GM12891 (cell line): Measurements from ENCODE around the gene HTR7. TPM values are rescaled to one million over a fixed set of nuclear protein-coding genes. Genes with fewer than 3 reads are reported as not detected.
A peak's percentile ranks its signal among the peaks of the same experiment; 100 is the strongest.
"Not testable (repeated sequence)": the region's sequence is repeated elsewhere in the genome, so short reads cannot be mapped to it uniquely, and the experiment has no call there.

Source experiments
- DNase-seq: peaks from one replicate; pipeline ENCODE4 v3.0.0; 2011; ENCODE audit warnings: low spot score; ENCODE audit not compliant: insufficient read length
- FAIRE-seq: peaks from 2 replicates; lab custom pipeline; 2011; peaks lifted over from hg19 to GRCh38; lab: Jason Lieb, UNC
- PAX5 ChIP-seq: IDR thresholded peaks from 2 replicates; pipeline ENCODE4 v1.6.1; 2011; ENCODE audit warnings: low read length, moderate library complexity, mild to moderate bottlenecking; ENCODE audit not compliant: insufficient read depth, severe bottlenecking
- POLR2A ChIP-seq: IDR thresholded peaks from 2 replicates; pipeline ENCODE4 v1.6.1; 2011; ENCODE audit warnings: low read depth, low read length, control low read depth
- POLR2AphosphoS5 ChIP-seq: IDR thresholded peaks from 2 replicates; pipeline ENCODE4 v1.6.1; 2011; ENCODE audit warnings: low read depth, low read length, control low read depth
- POU2F2 ChIP-seq: IDR thresholded peaks from 2 replicates; pipeline ENCODE4 v1.6.1; 2011; ENCODE audit warnings: low read depth, mild to moderate bottlenecking, control low read depth, low read length, moderate library complexity
- SPI1 ChIP-seq: IDR thresholded peaks from 2 replicates; pipeline ENCODE4 v1.6.1; 2011; ENCODE audit warnings: low read depth, low read length, control low read depth
- TAF1 ChIP-seq: IDR thresholded peaks from 2 replicates; pipeline ENCODE4 v1.6.1; 2011; ENCODE audit warnings: low read depth, low read length, control low read depth
- polyA plus RNA-seq: library from polyadenylated mRNA; unstranded; fragments of >200 nt; gene quantifications from one replicate; pipeline ENCODE4 v1.2.1, GENCODE V29; 2012; ENCODE audit warnings: low read depth, missing spikeins, inconsistent platforms; ENCODE audit not compliant: missing spikeins

Gene HTR7
- not detected for polyA plus RNA-seq

DNA sequence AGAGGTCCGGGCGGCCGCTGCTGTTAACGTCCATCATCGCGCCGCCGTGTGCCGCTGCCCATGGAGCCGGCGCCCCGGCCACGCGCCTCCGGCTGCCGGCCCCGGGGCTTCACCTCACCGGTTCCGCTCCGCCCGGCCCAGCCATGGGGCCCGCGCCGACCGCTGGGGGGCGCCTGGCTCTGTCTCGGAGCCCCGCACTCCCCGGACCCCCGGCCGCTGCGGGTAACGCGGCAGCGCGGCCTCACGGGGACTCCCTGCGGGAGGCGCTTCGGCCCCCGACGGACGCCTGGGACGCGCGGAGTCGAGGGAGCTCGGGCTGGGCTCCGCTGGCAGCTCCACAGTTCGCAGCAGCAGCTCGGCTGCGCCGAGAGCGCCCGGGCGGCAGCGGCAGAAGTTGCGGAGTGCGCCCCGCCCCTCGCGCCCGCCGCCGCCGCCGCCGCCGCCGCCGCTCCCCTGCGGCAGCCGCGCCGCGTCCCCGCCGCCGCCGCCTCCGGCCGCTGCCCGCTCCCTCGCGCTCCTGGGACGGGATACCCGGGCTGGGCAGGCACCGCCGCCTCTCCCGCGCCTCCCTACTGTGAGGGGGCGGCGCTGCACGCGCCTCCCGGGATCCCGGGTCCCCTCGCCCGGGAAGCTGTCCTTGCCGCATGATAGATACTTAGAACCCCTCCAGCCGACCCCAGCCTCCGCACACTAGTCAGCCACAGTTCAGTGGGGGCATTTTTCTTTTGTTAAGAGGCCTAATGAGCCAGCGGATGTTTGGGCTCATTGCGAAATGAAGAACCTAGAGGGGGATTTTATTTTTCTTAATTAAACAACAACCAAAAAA, at the start of gene HTR7:
HTR7 (minus strand) TSS at position 405 of the 826 bp plus-strand sequence; CDS start at position 37, 368 bp downstream.
- FAIRE-seq (no peak), DNase-seq (peak; percentile 56)
- TF ChIP-seq TAF1, result no peak
- TF ChIP-seq POU2F2, result no peak
- TF ChIP-seq PAX5, result peak; percentile 75

DNA sequence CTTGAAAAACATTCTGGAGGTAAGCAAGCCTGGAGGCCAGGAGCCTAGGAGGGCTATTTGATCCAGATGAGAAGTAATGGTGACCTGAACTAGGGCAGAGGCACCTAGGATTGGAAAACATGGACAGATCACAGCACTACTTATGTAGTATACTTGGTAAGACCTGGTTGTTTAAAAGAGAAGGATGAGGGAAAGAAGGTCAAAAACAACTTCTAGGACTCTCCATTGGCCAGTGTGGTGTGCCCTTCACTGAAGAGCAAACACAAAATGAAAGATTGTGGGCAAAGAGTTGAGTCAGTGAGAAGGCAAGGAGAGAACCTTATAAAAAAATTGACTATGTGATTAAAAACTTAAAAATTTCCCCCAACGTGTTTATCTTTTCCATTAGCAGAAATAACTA, 48.8 kb upstream of the HTR7 start:
- FAIRE-seq (no peak), DNase-seq (no peak)
- TF ChIP-seq POU2F2, result no peak
- TF ChIP-seq POLR2AphosphoS5, result no peak
- no peak for TF ChIP-seq TAF1
- TF ChIP-seq POLR2A, result no peak
- TF ChIP-seq PAX5, result no peak
- no peak for TF ChIP-seq SPI1

DNA sequence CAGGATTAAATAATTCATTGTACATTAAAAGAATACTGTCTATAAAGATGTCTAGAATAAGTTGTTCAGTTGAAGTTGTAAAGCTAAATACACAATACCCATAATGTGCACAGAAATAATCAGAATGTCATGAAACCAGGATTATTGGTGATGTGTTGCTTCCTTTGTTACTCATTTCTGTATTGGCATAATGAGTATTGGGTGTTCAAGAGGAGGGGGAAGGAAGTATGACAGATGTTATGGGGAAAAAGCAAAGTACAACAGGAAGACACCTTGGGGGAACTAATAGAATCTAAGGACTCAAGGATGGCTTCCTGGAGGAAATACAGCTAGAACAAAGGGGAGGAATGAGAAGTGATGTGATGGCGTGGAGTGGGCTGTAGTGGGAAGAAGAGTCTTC, 48.1 kb upstream of the HTR7 start:
- no peak for TF ChIP-seq TAF1
- no peak for TF ChIP-seq SPI1
- no peak for TF ChIP-seq POU2F2
- no peak for TF ChIP-seq POLR2A
- no peak for TF ChIP-seq POLR2AphosphoS5
- no peak for TF ChIP-seq PAX5
- FAIRE-seq, result peak; percentile 40
- DNase-seq, result no peak

DNA sequence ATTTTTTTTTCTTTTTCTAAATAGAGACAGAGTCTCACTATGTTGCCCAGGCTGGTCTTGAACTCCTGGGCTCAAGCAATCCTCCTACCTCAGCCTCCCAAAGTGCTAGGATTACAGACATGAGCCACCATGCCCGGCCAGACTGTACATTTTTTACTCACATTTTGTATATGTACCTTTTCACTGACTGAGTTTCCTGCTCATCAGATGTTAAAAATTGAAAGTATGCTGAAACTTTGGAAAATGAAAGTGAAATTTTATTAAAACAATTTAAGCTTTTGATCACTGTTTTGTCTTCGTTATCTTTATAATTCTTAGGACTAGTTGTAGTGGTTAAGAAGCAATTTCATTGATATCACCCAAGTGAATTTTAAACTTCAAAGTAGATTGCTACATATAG, 39.1 kb upstream of the HTR7 start:
- DNase-seq, FAIRE-seq: not testable (repeated sequence)

DNA sequence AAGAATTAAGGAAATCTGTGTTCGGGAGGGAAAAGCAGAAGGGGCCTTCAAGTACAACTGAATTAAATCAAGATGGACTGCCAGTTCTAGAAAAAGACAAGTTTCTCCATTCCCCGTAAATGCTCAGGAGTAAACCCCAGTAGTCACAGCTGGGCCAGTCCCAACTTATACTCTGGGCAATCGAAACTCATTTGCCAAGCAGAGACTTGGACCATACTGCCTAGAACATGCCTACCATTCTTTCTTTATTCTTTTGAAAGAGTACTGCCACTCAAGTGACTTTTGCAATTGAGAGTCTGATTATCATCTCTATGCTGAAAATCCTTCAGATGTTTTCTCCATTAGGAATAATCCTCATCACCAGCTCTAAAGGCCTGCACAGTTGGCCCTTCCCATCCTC, 35.4 kb upstream of the HTR7 start:
- DNase-seq (no peak), FAIRE-seq (no peak)
- no peak for TF ChIP-seq POU2F2
- no peak for TF ChIP-seq TAF1
- no peak for TF ChIP-seq PAX5
- TF ChIP-seq POLR2AphosphoS5, result no peak
- no peak for TF ChIP-seq SPI1
- TF ChIP-seq POLR2A, result no peak

DNA sequence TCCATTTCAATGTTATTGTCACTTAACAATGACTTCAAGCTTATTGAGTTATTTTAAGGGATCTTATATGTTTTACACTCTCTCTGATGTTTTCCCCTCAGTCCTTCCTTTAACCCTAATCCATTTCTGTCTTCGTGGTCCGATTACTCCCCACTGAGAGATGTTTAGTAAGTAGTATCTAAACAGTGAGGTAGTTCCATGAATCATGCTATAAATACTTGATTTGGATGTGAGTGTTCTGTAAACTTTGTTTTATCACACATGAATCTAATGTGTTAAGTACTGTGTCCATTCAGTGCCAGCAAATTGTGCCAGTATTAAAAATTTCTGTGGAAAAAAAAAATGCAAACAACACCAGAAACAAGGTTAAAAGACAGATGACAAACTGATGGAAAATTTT, 32.5 kb upstream of the HTR7 start:
- TF ChIP-seq POLR2AphosphoS5 (no peak), POU2F2 (no peak), PAX5 (no peak), TAF1 (no peak), POLR2A (no peak), SPI1 (no peak)
- FAIRE-seq (no peak), DNase-seq (no peak)

DNA sequence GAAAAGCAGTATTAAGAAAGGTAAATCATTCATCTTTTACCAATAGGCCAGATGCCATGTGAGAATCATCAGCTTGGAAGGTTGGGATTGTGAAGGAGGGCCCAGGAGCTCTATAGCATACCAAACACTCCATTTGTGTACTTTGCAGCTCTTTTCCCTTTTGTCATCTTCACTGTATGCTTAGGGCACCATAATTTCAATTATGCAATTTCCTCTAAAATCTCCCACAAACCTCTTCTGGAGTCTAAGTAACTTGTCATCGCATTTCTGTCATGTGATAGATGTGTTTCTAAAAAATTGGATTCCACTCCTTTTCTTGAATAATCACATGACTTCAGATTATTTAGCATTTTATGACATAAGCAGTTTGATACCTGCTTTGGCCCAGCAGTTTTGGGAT, 31.8 kb upstream of the HTR7 start:
- DNase-seq (no peak), FAIRE-seq (no peak)
- no peak for TF ChIP-seq POLR2AphosphoS5
- no peak for TF ChIP-seq SPI1
- no peak for TF ChIP-seq POLR2A
- no peak for TF ChIP-seq TAF1
- TF ChIP-seq PAX5, result no peak
- TF ChIP-seq POU2F2, result no peak

DNA sequence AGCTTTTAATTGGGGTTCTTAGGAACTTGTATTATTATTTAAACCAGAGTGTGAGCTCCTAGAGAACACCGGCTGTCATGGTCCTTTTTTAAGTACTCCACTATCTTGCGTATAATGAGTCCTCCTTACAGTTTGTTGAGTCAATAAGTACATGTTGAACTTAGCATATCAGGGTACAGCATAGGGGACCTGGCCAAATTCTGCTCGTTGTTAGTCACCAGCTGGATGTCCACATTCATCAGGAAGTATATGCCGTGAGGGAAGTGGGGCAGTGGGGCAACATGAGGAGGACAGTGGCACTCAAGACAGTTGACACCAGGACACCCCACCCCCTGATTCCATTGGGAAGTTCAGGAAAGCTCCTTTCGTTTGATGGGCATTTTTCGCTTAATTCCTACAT, 30.5 kb upstream of the HTR7 start:
- FAIRE-seq (no peak), DNase-seq (no peak)
- TF ChIP-seq TAF1 (no peak), POLR2AphosphoS5 (no peak), POU2F2 (no peak), PAX5 (no peak), POLR2A (no peak), SPI1 (no peak)

DNA sequence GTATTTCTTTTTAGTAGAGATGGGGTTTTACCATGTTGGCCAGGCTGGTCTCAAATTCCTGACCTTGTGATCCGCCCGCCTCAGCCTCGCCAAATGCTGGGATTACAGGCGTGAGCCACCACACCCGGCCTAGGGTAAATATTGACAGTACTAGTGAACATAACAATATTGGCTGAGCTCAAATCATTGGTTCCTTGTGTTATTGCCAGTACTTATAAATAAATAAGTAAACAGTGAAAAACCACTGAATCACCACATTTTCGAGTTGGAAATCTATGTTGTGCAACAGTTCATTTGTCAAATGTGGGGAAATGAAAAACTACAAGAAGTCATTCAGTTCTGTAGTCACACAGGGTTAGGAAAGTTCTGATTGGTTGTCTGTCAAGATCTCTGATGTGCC, 29.7 kb upstream of the HTR7 start:
- FAIRE-seq (no peak), DNase-seq (no peak)
- no peak for TF ChIP-seq POLR2A
- no peak for TF ChIP-seq SPI1
- TF ChIP-seq POLR2AphosphoS5, result no peak
- no peak for TF ChIP-seq TAF1
- no peak for TF ChIP-seq PAX5
- no peak for TF ChIP-seq POU2F2

DNA sequence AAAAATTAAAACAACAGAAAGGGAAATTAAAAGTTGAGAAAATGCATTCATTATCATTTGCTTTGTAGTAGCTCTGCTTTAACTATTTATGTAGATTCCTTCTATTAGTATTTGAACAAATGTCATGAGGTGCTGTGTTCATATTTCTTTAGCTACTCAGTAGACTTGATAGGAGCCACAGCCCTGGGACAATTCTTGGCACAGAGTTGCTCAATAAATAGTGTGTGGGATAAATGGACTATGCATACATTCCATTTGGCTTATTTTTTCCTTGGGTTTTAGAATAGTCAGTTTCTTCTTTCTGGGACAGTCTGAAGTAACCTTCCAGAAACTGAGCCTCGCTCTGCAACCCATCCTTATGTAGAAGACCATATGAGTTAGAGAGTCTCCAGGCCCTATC, 27.3 kb upstream of the HTR7 start:
- FAIRE-seq (no peak), DNase-seq (no peak)
- TF ChIP-seq POLR2A (no peak), SPI1 (no peak), TAF1 (no peak), POLR2AphosphoS5 (no peak), POU2F2 (no peak), PAX5 (no peak)

DNA sequence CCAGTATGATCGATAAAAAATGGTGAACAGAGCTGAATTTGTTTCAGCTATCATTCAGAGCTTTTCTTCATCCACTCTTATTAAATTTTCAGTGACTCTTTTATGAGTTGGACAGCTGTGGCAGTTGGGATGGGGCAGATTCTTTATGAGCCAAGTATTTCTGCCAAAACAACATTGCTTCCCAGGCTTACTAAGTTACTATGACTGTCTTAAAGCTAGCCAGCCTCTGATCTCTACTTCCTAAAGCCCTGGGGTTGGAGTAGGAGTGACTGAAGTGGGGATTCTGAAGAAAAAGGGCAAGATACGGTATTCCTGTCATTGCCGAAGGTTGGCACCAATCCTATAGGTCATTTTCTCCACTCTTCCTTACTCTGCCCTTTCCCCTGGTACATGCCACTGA, 26.6 kb upstream of the HTR7 start:
- DNase-seq, result no peak
- FAIRE-seq, result no peak
- TF ChIP-seq PAX5 (no peak), TAF1 (no peak), POLR2A (no peak), POLR2AphosphoS5 (no peak), SPI1 (no peak), POU2F2 (no peak)

DNA sequence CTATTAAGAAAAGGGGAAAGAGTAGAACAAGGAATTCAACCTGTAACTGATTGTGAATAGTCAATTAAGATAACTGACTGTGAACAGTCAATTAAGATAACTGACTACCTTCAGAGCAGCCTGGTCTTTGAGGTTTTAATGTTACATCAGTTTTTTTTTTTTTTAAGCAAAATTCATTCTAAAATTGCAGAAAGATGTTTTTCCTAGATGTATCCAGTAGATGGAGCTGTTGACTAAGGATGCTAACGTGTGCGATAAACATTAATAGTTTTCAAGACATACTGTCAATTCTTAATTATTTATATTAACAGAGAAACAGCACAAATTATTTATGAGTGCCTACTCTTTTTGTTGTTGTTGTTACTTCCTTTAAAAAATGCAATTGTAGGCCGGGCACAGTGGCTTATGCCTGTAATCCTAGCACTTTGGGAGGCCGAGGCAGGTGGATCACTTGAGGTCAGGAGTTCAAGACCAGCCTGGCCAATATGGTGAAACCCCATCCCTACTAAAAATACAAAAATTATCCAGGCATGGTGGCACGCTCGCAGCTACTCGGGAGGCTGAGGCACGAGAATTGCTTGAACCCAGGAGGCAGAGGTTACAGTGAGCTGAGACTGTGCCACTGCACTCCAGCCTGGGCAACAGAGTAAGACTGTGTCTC, 22.4 kb upstream of the HTR7 start:
- peak; percentile 26 for FAIRE-seq
- DNase-seq, result not testable (repeated sequence)
